Epithelial cell of esophagus (primary cell): ENCODE measurements around the gene PYGM.

Source experiments
- DNase-seq: peaks from one replicate; pipeline ENCODE4 v3.0.0; 2010; ENCODE audit warnings: low read depth
- H3K4me3 ChIP-seq: 2 replicates; pipeline ENCODE4 v1.5.1; 2011; ENCODE audit warnings: mild to moderate bottlenecking, low read length, control low read depth
- TF ChIP-seq, protein P1 (sequence below): IDR thresholded peaks from 2 replicates; pipeline ENCODE4 v1.5.1; 2011; ENCODE audit warnings: low read depth, mild to moderate bottlenecking, low read length, control low read depth, inconsistent platforms; ENCODE audit not compliant: insufficient read depth; ENCODE audit errors: missing control alignments

The PYGM gene

DNA sequence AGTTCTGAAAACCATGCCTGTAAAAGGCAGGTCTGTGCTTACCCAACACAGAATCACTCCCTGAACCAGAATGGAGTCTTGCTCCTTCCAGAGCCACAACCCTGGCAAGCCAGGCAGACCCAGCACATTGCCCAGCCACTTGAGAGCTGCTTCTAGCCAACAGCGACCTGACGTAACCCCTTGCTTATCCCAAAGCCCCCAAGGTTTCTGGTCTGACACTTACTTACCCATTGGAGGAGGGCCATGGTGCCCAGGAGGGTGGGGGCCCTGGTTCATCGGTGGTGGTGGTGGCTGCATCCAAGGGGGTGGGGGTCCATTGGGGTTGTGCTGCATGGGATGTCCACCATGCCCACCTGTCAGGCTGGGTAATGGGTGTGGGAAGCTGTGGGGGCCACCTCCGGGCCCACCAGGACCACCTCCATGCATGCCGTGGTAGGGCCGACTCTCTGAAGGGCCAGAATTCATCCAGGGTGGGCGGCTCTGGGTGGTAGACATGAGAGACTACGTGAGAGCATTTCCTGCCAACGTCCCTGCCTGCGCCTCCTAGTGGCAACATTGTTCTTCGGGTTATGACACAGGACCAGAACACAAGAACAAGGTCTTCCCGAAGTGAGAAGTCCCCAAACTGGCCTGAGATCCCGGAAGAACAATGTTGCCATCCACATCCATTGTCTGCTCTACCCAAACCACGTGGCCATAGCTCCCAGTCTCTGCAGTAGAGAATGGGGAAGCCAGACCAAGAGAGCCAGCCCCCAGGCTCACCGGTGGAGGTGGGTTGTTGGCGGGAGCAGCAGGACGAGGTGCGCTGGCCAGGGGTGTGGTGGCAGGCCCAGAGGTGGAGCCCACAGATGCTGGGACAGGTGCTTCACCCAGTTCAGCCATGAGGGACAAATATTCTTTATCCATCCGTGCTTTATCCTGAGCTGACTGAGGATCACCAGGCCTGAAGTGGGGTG, 7.8 kb upstream of the PYGM start:
- H3K4me3 ChIP-seq = no peak overlapping the region
- peak; percentile 75 for DNase-seq

DNA sequence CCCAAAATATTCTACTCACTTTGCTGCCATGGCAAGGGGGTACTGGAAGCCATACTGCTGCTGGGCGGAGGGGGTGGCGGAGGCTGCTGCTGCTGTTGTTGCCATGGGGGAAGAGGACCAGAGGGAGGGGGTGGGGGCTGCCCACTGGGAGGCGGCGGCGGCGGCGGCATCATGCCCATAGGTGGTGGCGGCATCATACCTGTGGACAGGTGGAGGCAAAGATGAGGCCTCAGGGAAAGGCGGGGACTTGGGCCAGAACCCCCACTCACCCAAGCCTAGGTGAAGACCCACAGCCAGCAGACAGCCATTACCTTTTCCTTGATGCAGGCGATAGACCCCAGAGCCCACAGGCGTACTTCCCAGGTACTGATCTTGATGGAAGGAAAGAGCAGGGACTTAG, 7.1 kb upstream of the PYGM start:
- no peak overlapping the region for H3K4me3 ChIP-seq
- no peak for DNase-seq
- TF ChIP-seq, protein P1, sequence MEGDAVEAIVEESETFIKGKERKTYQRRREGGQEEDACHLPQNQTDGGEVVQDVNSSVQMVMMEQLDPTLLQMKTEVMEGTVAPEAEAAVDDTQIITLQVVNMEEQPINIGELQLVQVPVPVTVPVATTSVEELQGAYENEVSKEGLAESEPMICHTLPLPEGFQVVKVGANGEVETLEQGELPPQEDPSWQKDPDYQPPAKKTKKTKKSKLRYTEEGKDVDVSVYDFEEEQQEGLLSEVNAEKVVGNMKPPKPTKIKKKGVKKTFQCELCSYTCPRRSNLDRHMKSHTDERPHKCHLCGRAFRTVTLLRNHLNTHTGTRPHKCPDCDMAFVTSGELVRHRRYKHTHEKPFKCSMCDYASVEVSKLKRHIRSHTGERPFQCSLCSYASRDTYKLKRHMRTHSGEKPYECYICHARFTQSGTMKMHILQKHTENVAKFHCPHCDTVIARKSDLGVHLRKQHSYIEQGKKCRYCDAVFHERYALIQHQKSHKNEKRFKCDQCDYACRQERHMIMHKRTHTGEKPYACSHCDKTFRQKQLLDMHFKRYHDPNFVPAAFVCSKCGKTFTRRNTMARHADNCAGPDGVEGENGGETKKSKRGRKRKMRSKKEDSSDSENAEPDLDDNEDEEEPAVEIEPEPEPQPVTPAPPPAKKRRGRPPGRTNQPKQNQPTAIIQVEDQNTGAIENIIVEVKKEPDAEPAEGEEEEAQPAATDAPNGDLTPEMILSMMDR = no peak

More for the DNA sequence above, 7.8 kb upstream of the PYGM start:
- TF ChIP-seq, protein P1 = peak; percentile 80

- H3K4me3 ChIP-seq = no peak overlapping the region
- TF ChIP-seq, protein P1 = no peak
- no peak for DNase-seq
These were observed 6.3 kb upstream of the PYGM start for GRCh38 chr11:64765851-64766665.

DNA sequence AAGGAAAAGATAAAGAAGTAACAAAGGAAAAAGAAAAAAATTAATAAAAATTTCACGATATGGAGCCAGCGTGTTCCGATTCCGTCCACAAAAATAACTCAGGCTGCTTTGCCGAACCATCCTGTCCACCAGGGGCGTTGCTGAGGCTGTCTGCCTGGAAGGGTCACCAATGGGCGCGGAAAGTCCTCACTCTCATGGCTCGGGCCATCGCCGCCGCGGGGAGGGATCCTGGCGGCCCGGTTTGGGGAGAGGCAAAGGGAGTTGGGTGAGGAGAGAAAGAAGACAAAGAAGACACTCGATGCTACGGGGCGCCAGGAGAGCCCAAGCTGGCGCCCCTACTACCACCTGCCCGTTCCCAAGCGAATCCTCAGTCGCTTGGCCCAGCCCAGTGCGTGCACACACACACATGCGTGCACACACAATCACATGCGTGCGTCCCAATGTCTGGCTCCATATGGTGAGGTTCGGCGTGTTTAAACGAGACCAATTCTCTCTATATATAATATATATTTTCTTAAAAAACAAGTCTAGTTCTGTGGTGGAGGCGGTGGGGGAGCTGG, 5.6 kb upstream of the PYGM start:
- no peak for DNase-seq
- no peak overlapping the region for H3K4me3 ChIP-seq
- TF ChIP-seq, protein P1 = peak; percentile 33

DNA sequence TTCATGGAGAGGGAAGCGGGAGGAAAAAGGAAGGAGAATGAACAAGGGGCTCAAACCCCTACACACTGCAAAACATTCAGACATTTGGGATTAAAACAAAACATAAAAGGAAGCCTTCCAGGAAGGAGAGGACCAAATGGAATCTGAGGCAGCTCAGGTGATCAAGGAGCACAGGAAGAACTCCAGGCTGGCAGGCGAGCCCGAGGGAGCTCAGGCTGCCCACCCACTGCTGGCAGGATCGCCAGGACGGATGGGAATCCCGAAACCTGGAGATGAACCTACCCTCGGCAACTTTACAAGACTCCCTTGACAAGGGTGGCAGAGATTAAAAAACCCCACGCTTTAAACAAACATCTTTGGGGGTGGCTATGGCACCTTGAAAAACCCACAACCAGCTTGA, 5.0 kb upstream of the PYGM start:
- no peak overlapping the region for H3K4me3 ChIP-seq
- TF ChIP-seq, protein P1 = no peak
- no peak for DNase-seq

GRCh38 chr11:64764040-64764611, 4.4 kb upstream of the PYGM start:
- TF ChIP-seq, protein P1 = no peak
- no peak for DNase-seq
- H3K4me3 ChIP-seq = no peak overlapping the region
